ENCODE measurements around the gene ACTL7B.

The ACTL7B gene

GRCh38 chr9:108834959-108835665, 20.7 kb downstream of the ACTL7B start:
- no peaks in the 10 kb centered on the region for H3K27me3 ChIP-seq
- no peaks in the 10 kb centered on the region for H3K36me3 ChIP-seq
- H3K27ac ChIP-seq: no peak overlapping the region
- H3K9me3 ChIP-seq: no peaks in the 10 kb centered on the region
- TF ChIP-seq CTCF (IDR thresholded peaks at IDR 0.05): no peak
- H3K4me3 ChIP-seq (ENCODE audit: low read depth in 1 of 2, low read length in 1 of 2): no peak overlapping the region
- H3K4me1 ChIP-seq (ENCODE audit: control insufficient read depth in 1 of 2, insufficient read depth in 1 of 2, low read depth in 1 of 2, low read length in 1 of 2): no peaks in the 10 kb centered on the region

- Histone ChIP-seq H3K27ac (no peak overlapping the region), H3K27me3 (no peaks in the 10 kb centered on the region), H3K36me3 (no peaks in the 10 kb centered on the region), H3K4me1 (ENCODE audit: control insufficient read depth in 1 of 2, insufficient read depth in 1 of 2, low read depth in 1 of 2, low read length in 1 of 2) (no peaks in the 10 kb centered on the region), H3K9me3 (no peaks in the 10 kb centered on the region), H3K4me3 (ENCODE audit: low read depth in 1 of 2, low read length in 1 of 2) (no peak overlapping the region)
- TF ChIP-seq CTCF (IDR thresholded peaks at IDR 0.05): no peak
These were observed 23.6 kb downstream of the ACTL7B start for GRCh38 chr9:108832179-108832500.

- Histone ChIP-seq H3K4me3 (ENCODE audit: low read depth in 1 of 2, low read length in 1 of 2) (no peak overlapping the region), H3K9me3 (no peaks in the 10 kb centered on the region), H3K27ac (no peak overlapping the region), H3K36me3 (no peaks in the 10 kb centered on the region), H3K27me3 (no peaks in the 10 kb centered on the region), H3K4me1 (ENCODE audit: control insufficient read depth in 1 of 2, insufficient read depth in 1 of 2, low read depth in 1 of 2, low read length in 1 of 2) (no peaks in the 10 kb centered on the region)
- TF ChIP-seq CTCF (IDR thresholded peaks at IDR 0.05): no peak
These were observed 24.1 kb downstream of the ACTL7B start for GRCh38 chr9:108831496-108832178.

GRCh38 chr9:108830272-108830671, 25.5 kb downstream of the ACTL7B start:
- Histone ChIP-seq H3K27ac (no peak overlapping the region), H3K9me3 (no peaks in the 10 kb centered on the region), H3K36me3 (no peaks in the 10 kb centered on the region), H3K27me3 (no peaks in the 10 kb centered on the region), H3K4me1 (ENCODE audit: control insufficient read depth in 1 of 2, insufficient read depth in 1 of 2, low read depth in 1 of 2, low read length in 1 of 2) (no peaks in the 10 kb centered on the region), H3K4me3 (ENCODE audit: low read depth in 1 of 2, low read length in 1 of 2) (no peak overlapping the region)
- TF ChIP-seq CTCF (IDR thresholded peaks at IDR 0.05): no peak

- H3K27me3 ChIP-seq: no peaks in the 10 kb centered on the region
- no peak overlapping the region for H3K4me3 ChIP-seq (ENCODE audit: low read depth in 1 of 2, low read length in 1 of 2)
- H3K36me3 ChIP-seq: no peaks in the 10 kb centered on the region
- H3K4me1 ChIP-seq (ENCODE audit: control insufficient read depth in 1 of 2, insufficient read depth in 1 of 2, low read depth in 1 of 2, low read length in 1 of 2): peaks cover 0 to 2% of the 10 kb centered on the region in 2 experiments
- H3K9me3 ChIP-seq: no peaks in the 10 kb centered on the region
- TF ChIP-seq CTCF (IDR thresholded peaks at IDR 0.05): no peak
- no peak overlapping the region for H3K27ac ChIP-seq
These were observed 32.0 kb downstream of the ACTL7B start for GRCh38 chr9:108823829-108824228.
